Subcutaneous adipose tissue (tissue), 4 donors: ENCODE measurements around the gene VPS35. TPM values are rescaled to one million over a fixed set of nuclear protein-coding genes. Genes with fewer than 3 reads are reported as not detected.

ENCODE experiments used
- total RNA-seq, 4 donors: library from RNA; depleted of rRNA; stranded (reverse); fragments of >200 nt; gene quantifications; one replicate each; pipeline ENCODE4 v1.1.0, GENCODE V29; 2016
- TF ChIP-seq, protein P1 (sequence below): fragments of 450-650 bp; IDR thresholded peaks from one replicate; pipeline ENCODE4 v1.5.1; 2016; ENCODE audit warnings: low read depth, mild to moderate bottlenecking, control low read depth, antibody characterized with exemption, moderate library complexity

VPS35 gene
- total RNA-seq, 4 donors from 2014 or later = 70.8 to 98.3 (median 92.9) TPM

DNA sequence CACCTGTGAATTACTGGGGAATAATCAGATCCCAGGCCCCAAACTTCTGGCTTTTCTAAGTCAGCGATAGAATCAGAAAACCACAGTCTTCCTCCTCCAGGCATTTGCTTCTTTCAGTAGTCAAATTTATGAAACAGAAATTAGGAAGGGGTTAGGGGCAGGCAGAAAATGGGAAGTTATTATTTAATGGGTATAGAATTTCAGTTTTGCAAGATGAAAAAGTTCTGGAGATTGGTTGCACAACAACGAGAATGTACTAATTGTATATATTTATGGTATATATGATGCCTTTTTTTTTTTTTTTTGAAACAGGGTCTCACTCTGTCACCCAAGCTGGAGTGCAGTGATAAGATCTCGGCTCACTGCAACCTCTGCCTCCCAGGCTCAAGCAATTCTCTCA is 23.9 kb upstream of the VPS35 start:
- TF ChIP-seq, protein P1, sequence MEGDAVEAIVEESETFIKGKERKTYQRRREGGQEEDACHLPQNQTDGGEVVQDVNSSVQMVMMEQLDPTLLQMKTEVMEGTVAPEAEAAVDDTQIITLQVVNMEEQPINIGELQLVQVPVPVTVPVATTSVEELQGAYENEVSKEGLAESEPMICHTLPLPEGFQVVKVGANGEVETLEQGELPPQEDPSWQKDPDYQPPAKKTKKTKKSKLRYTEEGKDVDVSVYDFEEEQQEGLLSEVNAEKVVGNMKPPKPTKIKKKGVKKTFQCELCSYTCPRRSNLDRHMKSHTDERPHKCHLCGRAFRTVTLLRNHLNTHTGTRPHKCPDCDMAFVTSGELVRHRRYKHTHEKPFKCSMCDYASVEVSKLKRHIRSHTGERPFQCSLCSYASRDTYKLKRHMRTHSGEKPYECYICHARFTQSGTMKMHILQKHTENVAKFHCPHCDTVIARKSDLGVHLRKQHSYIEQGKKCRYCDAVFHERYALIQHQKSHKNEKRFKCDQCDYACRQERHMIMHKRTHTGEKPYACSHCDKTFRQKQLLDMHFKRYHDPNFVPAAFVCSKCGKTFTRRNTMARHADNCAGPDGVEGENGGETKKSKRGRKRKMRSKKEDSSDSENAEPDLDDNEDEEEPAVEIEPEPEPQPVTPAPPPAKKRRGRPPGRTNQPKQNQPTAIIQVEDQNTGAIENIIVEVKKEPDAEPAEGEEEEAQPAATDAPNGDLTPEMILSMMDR = no peak

DNA sequence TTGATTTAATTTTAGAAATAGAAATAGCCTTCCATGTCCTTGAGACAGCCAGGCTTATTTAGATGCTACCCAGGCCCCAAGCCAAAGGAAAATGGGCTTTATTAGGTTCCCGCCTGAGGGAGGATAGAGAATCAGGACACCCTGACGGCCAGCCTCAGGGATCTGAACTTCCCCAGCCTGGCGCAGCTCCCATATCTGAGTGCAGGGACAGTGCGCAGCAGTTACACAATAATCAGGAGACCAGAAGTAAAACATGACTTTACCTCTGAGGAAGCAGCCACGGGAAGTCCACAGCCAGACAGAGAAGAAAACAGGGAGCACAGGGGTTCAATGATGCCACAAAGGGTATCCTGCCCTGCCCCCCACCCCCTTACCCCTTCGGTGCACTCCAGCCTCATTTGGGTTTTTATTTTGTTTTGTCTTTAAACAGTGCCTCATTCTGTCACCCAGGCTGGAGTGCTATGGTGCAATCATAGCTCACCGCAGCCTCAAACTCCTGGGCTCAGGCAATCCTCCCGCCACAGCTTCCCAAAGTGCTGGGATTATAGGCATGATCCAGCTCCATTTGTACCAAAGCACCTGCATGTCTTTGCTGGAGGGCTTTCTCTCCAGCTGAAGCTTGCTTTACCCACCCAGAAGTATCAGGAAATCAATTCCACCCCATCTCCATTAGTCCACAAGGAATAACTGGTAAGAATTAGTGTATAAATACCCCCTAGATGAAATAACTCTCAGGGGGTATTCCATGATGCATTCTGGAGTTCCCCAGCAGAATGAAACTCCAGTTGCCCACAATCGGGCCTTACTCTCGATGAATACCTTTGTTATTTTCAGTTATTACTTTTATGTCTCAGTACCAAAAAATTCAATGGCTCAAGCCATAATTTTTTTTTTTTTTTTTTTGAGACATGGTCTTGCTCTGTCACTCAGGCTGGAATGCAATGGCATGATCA is 22.4 kb upstream of the VPS35 start:
- TF ChIP-seq, protein P1 = no peak

DNA sequence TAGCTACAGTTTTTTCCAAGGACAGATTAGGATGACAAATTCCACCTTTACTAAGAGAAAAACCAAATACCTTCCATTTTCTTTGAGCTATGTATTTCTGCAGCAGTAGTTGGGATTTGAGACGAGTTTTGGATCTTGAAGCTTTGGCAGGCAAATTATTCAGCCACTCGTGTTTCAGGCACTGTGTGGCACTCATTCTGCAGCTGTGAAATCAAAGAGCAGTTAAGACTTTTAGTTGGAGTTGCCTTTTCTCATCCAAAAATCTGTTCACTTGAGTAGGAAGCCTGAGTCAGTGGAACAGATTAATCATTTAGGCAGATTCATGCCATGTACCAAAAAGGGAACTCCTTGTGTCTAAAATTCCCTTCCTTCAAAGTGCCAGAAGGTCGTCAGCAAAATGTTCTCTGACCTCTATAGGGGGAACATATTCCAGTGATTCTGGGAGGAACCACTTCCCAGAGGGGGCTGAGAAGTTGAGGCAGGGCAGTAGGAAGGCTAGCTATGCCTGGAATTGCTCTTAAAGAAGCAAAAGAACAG is 20.6 kb upstream of the VPS35 start:
- TF ChIP-seq, protein P1 = no peak

DNA sequence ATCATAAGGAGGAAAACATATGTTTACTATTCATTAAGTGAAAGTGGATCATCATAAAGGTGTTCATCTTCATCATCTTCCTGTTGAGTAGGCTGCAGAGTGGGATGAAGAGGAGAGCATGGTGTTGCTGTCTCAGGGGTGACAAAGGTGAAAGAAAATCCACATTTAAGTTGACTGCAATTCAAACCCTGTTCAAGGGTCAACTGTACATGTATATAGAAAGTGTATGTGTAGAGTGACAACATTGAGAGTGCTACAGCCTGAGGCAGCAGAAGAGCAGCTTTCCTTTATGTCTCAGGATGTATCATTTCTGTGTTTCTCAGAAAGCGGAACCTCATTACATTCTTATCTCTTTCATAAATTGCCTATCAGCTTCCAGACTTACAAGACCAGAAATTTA is 17.7 kb upstream of the VPS35 start:
- TF ChIP-seq, protein P1 = no peak

DNA sequence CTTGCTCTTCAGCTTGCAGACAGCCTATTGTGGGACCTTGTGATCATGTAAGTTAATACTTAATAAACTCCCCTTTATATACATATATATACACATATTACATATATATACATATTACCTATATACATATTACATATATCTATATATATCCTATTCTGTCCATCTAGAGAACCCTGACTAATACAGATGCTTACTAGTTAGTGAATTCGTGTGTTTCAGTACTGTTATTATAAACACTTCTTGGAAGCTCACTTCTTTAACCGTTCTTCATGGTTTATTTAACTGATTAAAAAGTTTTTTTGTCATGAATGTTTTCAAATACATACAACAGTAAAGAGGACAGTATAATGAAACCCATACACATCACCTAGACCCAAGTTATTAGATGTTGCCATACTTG is 13.1 kb upstream of the VPS35 start:
- TF ChIP-seq, protein P1 = no peak

DNA sequence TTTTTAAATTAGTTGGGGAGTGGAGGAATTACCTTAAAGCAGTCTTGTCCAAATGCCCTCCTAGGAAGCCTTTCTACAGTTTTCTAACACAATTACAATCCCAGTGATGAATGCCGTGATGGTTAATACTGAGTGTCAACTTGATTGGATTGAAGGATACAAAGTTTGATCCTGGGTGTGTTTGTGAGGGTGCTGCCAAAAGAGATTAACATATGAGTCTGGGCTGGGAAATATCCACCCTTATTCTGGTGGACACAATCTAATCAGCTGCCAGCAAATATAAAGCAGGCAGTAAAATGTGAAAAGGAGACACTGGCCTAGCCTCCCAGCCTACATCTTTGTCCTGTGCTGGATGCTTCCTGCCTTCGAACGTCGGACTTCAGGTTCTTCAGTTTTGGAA is 12.6 kb upstream of the VPS35 start:
- TF ChIP-seq, protein P1 = no peak

DNA sequence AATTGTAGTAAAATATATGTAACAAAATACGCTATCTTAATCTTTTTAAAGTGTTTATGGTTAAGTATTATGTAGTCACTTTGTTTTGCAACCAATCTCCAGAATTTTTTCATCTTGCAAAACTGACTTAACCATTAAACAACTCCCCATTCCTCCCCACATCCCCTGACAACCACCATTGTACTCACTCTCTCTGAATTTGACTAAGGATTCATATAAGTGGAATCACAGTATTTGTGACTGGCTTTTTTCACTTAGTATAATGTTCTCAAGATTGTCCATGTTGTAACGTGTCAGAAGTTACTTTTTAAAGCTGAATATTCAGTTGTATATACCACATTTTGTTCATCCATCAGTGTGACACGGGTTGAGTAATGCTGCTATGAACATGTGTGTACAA is 11.1 kb upstream of the VPS35 start:
- TF ChIP-seq, protein P1 = no peak
